ENCODE data around the gene OSBPL7.

GRCh38 chr17:47831003-47831933, 9.7 kb upstream of the OSBPL7 start, which contains the start of the genes LRRC46 and MRPL10:
- TF ChIP-seq POLR2AphosphoS5 (IDR thresholded peaks at IDR 0.05; ENCODE audit: insufficient read depth in 1 of 2, low read depth in 1 of 2) (peak; percentile 97 to 100), POLR2A (IDR thresholded peaks at IDR 0.05) (peak in 1 of 2 donors; percentile 68)
